GM19099 (cell line): Measurements from ENCODE around the gene AP3B2.

Experiments
- POLR2A ChIP-seq: IDR thresholded peaks from 3 replicates; pipeline ENCODE4 v1.6.1; 2011; ENCODE audit warnings: low read depth; ENCODE audit not compliant: insufficient read length; ENCODE audit errors: extremely low read depth

AP3B2 gene

DNA sequence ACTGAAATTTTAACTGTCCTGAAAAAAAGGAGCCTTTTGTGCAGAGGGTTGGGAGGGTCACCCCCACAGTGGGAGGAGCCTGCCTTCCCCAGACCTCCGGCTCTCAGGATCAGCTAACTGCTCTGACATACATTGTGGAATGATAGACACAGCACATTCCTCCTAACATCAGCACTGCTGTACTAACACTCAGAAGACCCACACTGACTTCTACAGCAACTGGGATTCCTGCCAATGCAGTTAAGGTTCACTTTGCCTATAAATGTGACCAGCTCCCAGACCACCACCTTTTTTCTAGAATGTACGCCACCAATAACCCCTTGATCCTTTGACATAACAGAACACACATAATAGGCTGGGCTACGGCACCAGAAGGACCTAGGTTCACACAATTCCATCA is 65.7 kb downstream of the AP3B2 start:
- no peak for TF ChIP-seq POLR2A

DNA sequence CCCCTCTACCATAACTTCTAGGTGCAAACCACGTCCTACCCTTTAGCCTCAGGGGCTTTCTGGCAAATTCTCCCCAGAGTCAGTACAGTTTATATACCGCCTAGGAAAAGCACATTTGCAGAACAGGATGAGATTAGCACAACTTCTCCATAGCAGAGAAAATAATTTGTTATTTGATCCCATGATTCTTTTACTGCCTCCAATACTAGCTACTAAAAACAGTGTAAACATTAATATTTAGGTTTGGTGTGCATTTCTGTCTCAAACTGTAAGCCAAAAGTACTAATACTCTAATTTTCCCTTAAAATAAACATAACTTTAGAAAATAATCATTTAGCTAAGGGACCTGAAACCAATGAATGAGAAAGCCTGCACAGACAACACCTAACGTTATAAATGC is 67.0 kb downstream of the AP3B2 start:
- no peak for TF ChIP-seq POLR2A

DNA sequence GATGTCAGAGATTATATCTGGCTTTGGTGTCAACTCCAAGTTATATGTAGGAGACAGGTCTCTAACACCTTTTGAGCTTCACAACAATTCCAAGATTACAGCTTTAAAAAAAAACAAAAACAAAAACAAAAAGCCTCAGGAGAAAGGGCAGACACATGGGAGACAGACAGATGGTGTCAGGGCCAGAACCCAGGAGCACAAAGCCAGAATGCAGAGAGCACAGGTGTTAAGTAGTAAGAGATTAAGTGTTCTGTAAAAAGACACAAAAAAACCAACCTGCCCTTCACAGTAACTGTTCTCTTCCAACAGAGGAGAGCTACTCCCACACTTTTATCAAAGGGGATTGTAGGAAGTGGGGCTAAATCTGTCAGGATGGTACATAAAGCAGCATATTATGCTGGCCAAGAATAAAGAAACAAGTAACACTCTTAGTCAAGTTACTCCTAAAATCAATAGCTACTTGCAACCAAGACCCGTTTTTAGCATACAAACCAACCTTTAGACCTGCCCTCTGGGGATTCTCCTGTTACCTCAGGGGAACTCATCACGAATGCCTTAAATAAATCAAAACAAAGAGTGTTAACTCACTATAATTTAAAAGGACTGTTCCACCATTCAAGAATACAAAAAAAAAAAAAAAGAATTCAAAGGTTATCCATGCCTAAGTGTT is 68.4 kb downstream of the AP3B2 start:
- TF ChIP-seq POLR2A = no peak

DNA sequence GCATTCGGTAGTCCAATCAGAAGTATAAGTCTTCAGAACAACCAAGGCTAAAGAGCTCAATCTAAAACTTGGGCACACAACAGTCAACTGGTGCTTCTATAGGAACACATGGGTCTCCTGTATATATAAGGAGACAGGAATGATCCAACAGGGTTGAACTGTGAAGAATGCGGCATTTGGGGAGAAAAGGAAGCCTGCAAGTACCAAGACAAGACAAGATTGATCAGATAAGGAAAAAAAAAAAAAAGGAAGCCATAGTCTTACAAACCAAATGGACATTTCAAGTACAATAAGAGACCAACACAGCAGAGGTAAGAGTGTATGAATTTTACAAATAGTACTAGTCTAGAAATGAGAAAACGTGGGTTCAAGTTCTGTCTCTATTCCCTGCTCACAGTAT is 69.0 kb downstream of the AP3B2 start:
- TF ChIP-seq POLR2A = no peak

DNA sequence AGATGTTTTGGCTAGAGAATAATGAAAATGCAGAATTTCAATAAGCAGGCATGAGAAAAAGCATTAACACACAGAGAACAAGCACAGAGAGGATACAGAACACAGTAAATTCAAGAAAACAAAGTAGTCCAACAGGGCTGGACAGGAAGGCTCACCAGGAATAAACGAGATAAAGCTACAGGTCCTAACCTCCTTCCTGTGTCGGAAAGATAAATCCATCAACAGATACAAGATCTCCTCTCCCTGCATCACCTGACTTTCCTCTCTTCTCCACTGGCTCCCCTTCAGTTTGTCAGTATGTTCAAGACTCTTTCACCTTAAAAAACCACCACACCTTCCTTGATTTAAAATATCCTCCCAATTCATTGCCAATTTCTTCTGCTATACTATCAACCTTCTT is 73.9 kb downstream of the AP3B2 start:
- TF ChIP-seq POLR2A = no peak

DNA sequence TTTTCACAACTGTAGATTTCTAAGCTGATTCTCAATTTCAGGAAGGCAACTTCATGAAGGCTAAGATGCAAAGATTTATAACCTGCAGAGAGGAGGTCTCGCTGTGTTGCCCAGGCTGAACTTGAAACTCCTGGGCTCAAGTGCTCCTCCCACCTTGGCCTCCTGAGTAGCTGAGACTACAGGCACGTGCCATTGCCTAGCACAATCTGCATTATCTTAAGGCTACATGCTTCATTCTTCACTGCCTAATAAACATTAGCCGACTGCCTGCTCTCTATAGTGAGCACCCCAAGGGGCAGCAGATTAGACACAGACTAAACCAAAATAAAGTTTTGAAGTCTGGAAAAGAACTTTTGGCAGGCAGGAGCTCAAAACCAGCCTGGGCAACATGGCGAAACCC is 79.6 kb downstream of the AP3B2 start:
- TF ChIP-seq POLR2A = no peak

DNA sequence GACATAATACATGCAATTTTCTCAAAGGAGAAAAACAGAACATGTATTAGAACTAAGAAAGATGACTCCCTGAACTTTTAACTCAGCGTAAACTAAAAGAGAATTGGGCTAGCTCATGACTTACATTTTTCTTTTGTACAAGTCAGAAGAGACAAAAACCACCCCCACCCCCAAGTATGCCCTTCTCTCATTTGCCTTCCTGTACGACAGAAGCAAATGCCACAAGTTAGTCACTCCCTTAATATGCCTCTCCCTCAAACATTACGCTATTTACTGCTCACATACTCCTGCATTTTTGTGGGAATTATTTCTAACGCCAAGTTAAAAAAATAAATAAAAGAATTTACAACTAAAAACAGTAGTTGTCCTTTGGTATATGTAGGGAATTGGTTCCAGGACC is 84.5 kb downstream of the AP3B2 start:
- no peak for TF ChIP-seq POLR2A

DNA sequence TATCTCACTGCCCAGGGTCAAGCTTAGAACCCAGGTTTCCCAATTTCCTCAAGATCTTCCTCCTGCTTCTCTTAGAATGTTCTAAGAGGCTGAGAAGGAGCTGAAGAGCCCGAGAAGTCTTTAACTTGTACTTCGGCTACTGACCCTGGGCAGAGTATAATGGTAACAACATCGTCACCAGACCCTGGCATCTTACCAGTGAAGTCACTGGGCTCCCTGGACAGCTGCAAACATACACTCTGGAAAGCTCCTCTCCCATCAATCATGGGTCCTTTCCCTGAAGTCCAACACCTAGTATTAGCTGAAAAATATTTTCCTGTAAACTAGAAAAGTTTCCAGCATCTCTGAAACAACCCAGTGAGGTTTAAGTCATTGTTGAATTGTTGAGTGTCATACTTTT is 85.2 kb downstream of the AP3B2 start:
- TF ChIP-seq POLR2A = no peak

DNA sequence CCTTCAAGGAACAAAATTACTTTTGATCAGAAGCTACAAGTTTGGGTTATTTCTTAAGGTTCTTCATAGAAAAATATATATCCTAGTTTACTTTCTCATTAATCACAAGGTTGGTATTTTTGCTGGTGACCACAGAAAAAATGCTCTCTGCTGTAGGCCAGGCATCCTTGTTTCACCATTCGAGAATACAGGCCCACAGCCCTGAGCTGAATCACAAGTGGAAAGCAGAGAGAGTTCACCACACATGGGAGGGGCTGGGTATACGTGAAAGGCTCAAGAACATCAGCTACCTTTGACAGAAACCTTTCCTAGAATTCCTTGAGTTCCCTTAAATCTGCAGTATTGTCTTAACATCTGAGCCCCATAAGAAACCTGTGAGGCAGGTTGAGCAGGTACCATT is 85.7 kb downstream of the AP3B2 start:
- no peak for TF ChIP-seq POLR2A

DNA sequence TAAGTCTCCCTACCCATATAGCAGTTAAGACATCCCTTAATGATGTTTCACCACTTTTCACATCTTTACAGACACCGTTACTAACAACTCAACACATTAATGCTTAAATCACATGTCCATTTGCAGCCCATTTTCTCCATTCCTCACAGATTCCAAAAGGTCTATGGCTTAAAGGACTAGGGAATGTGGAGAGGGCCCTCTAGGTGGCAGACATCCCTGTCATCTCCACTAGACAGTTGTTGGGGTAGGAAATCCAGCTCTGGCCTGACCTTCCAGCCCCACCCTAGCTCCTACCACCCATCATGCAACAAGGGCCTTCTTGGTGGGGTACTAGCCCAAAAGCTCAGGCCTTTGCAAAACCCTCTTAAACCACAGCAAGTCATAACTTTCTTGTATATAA is 87.7 kb downstream of the AP3B2 start:
- TF ChIP-seq POLR2A = no peak

DNA sequence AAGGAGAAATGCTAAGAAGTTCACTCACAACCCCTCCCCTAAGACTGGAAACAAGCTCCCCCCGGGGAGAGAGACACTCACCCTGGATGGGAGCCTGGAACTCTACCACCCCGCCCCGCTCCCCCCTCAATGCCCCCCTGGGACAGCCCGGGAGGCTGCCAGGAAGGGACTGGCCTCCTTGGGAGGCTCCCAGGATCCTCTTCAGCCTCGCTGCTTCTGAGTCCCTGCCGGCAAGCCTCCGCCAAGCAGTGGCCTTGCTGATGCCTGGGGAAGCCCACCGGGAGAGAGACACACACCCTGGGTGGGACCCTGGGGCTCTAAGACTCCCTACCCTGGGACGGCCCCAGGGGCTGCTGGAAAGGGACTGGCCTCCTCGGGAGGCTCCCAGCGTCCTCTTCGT is 95.9 kb downstream of the AP3B2 start:
- TF ChIP-seq POLR2A = no peak

DNA sequence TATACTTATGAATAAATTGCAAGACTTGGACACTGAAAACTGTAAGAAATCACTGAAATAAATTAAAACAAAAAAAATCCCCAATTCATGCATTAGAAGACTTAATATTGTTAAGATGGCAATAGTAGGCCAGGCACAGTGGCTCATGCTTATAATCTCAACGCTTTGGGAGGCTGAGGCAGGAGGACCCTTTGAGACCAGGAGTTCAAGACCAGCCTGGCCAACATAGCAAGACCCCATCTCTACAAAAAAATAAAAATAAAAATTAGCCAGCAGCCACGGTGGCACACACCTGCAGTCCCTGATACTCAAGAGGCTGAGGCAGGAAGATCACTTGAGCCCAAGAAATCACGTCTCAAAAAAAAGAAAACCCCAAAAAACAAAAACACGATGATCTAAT is 98.3 kb downstream of the AP3B2 start:
- TF ChIP-seq POLR2A = no peak
